ENCODE measurements around the gene PRM2.

The PRM2 gene

DNA sequence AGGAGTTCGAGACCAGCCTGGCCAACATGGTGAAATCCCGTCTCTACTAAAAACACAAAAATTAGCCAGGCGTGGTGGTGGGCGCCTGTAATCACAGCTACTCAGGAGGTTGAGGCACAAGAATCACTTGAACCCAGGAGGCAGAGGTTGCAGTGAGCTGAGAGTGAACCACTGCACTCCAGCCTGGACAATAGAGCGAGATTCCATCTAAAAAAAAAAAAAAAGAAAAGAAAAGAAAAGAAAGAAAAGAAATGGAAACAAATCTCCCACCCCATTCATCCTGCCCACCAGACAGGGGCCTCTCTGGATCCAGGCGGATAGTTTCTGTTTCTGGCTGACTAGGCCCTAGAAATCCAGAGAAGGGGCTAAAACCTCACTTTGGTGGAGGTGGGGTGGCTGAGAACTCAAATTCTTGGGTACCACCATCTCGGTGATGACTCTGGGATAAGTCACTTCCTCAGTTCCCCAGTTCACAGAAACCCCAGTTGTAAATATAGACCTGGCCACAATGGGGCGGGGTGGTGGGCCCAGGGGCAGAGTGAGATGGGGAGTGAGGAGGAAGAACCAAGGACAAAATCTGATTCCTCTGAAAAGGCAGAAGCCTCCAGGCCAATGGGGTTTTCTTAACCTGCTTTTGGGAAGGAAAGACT is 42.4 kb downstream of the PRM2 start:
- no peak for TF ChIP-seq POLR2A (IDR thresholded peaks at IDR 0.05; ENCODE audit: low read depth, low read length)
- FAIRE-seq, result no peak
- DNase-seq (ENCODE audit: insufficient read length, low spot score), result no peak

DNA sequence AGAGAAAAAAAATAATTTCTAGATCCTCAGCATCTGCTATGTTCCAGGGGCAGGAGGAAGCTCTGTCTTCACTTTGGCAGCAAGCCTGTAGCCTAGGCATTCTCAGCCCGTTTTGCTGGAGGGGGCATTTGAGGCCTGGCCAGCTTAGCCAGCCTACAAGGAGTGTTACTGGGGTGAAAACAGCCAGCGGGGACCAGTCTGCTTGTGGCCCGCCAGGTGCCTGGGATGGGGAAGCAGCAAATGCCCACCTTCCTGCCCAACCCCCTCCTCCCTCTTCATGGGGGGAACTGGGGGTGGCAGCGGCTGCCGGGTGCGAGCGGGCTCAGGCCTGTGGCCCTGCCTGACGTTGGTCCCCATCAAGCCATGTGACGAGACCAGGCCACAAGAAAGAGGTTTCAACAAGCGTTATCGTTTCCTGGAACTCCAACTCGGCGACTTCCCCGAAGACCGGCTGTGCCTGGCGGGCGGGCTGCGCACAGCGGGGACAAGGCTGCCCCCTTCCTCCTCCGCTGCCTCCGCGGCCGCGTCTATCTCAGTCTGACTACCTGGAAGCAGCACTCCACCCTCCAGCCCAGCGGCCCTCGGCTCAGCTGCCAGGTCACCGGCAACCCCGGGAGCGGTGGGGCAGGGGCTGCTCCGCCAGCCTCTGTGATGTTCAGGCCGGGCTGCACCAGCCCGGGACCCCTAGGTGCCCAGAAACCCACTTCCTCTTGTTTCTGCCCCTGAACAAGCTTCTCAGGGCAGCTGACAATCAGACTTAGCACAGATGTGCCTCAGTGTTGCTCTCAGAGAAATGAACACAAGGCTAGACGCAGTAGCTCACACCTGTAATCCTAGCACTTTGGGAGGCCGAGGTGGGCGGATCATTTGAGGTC is 43.2 kb downstream of the PRM2 start:
- DNase-seq (ENCODE audit: insufficient read length, low spot score) (no peak), FAIRE-seq (no peak)
- no peak for TF ChIP-seq POLR2A (IDR thresholded peaks at IDR 0.05; ENCODE audit: low read depth, low read length)

DNA sequence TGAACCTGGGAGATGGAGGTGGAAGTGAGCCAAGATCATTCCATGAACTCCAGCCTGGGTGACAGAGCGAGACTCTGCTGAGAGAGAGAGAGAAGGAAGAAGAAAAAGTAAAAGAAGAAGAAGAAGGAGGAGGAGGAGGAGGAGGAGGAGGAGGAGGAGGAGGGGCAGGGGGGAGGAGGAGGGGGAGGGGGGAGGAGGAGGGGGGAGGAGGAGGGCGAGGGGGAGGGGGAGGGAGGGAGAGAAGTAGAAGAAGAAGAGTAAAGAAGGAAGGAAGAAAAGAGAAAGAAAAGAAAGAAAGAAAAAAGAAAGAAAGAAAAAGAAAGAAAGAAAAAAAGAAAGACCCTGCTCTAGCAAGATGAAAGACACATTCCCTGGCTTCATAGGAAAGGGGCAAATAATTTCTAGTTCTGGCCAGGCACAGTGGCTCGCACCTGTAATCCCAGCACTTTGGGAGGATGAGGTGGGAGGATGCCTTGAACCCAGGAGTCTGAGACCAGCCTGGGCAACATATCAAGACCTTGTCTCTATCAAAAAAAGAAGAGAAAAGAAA is 43.9 kb downstream of the PRM2 start:
- TF ChIP-seq POLR2A (IDR thresholded peaks at IDR 0.05; ENCODE audit: low read depth, low read length), result no peak
- DNase-seq (ENCODE audit: insufficient read length, low spot score), result no peak
- FAIRE-seq, result no peak

DNA sequence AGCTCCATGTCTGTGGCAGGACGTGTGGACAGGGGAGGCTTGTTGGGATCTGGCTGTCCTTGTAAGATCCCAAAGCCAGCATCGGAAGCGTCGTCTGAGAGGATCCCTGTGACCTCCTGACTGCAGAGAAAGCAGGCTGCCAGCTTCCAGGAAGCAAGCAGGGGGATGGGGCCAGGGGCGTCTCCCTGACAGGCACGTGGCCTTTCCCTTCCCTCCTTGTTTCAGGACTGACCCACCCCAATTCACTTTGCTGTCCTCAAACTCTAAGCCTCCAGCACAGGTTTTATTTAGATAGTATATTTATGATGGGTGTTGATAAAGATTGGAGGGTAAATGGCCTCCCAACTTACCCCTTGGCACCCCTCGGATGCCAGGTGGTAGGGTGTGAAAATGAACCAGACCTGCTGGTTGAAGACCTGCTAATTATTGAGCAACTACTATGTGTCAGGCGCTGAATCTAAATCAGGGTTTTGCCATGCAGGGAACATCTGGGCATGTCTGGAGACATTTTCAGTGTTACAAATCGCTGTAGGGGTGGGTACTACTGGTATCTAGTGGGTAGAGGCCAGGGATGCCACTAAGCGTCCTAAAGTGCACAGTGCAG is 44.8 kb downstream of the PRM2 start:
- TF ChIP-seq POLR2A (IDR thresholded peaks at IDR 0.05; ENCODE audit: low read depth, low read length), result no peak
- no peak for DNase-seq (ENCODE audit: insufficient read length, low spot score)
- FAIRE-seq, result no peak

DNA sequence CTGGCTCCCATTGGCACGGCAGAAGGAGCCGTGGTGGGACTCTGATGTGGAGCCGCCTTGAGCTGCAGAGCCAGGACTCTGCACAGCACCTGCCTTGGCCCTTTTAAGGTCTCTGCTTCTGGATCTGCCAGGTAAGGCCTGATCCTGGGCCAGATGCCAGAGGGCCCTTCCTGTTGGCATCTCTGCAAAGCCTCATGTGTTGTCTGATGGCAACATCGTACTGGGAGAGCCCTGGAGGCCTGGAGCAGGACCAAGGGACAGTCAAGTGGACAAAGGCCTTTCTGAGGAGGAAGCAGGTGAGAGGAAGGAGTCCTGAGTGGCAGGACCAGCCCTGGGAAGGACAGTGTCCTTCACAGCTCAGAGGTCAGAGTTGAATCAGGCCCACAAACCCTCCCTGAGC is 46.4 kb downstream of the PRM2 start:
- DNase-seq (ENCODE audit: insufficient read length, low spot score) (no peak), FAIRE-seq (no peak)
- no peak for TF ChIP-seq POLR2A (IDR thresholded peaks at IDR 0.05; ENCODE audit: low read depth, low read length)

DNA sequence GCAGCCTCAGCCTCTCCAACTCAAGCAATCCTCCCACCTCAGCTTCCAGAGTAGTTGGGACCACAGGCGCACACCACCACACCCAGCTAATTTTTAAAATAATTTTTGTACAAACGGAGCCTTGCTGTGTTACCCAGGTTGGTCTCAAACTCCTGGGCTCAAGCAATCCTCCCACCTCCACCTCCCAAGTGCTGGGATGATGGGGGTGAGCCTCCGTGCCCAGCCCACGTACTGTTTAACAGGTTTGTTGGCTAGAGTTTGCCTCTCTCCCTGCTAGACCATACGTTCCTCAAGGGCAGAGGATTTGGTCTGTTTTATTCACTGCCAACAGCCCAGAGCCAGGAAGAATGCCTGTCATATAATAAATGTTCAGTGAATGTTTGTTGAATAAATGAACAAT is 46.8 kb downstream of the PRM2 start:
- TF ChIP-seq POLR2A (IDR thresholded peaks at IDR 0.05; ENCODE audit: low read depth, low read length), result no peak
- no peak for FAIRE-seq
- no peak for DNase-seq (ENCODE audit: insufficient read length, low spot score)

DNA sequence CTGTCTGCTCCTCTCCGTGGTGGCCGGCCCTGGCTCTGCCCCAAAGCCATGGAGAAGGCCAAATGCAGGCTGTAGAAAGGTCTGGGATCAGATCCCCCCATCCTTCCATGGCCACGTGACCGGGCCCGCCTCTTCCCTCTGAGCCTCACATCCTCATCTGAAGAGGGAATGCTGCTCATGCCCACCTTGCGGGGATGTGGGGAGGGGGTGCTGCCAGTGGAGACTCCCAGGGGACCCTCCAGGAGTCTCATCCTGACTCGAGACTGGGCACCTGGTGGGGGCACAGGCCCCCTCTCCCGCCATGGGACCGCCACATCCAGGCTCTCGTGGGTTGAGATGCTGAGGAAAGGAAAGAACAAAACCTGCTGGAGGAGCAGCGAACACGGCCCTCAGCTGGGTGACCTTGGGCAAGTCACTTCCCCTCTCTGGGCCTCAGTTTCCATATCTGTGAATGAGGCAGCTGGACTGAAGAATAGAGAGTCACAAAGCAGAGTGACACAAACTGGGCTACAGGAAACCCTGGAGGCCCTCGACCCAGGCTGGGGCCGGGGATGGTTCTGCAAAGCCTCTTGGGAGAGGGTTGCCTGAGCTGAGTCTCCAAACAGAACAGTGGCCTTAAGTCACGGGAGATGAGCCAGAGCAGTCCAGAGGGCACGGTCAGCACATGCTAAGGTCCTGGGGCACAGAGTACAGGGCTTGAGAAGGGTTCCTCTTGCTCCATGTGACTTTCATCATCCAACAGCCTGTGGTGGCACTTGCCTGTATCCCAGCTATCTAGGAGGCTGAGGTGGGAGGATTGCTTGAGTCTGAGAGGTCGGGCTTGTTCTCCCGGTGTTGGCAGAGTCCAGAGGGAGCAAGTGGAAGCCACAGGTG is 50.4 kb downstream of the PRM2 start:
- DNase-seq (ENCODE audit: insufficient read length, low spot score), result no peak
- FAIRE-seq, result no peak
- no peak for TF ChIP-seq POLR2A (IDR thresholded peaks at IDR 0.05; ENCODE audit: low read depth, low read length)
